ENCODE data around the gene PABPN1. TPM values are rescaled to one million over a fixed set of nuclear protein-coding genes. Genes with fewer than 3 reads are reported as not detected.

The PABPN1 gene
- total and polyA plus RNA-seq, 2 of the 13 experiments (the other 11 are each of a cell fraction or from before 2014, with no cell fraction given) = 233 to 524 TPM

DNA sequence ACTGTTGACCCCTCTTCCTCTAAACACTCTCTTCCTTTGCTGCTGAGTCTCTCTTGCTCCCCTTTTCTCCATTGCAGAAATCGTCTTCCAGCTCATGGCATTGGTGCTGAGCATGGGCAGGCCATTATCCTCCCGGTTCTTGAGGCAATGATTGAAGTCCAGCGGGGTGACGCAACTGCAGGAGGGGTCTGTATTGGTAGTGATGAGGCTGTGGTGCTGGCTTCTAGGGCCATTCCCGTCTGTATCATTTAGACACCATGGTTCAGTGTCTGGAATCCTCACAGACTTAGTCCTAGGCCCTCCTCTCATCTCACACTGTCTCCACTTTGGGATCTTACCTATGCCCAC is 32.1 kb downstream of the PABPN1 start:
- H3K27me3 ChIP-seq (ENCODE audit: control insufficient read depth in 1 of 2, insufficient read depth in 2 of 2, low read length in 2 of 2) = peaks cover 30 to 90% of the 10 kb centered on the region in 2 experiments
- H3K9ac ChIP-seq (ENCODE audit: insufficient read depth, low read depth, low read length) = no peak overlapping the region
- no peak overlapping the region for H2AFZ ChIP-seq (ENCODE audit: low read length)
- 46% methylated on average over 5 of the region's 5 CpGs for WGBS (ENCODE audit: low lambda C conversion rate)
- peaks cover 4% of the 10 kb centered on the region for H3K4me1 ChIP-seq (ENCODE audit: insufficient read depth, low read length)
- POLR2A ChIA-PET = interaction anchor here (1.0 to 3.4 kb wide), 2 partner anchors 32 to 67 kb away, joined by 3 to 15 read pairs; partner anchors contain the start of genes HOMEZ and PABPN1
- H3K9me3 ChIP-seq (ENCODE audit: low read length) = no peaks in the 10 kb centered on the region
- in situ Hi-C loops (cut with HindIII; ENCODE audit: extremely low pct_ligation_motif_present, low pct_unique_long_range_greater_than_20kb) (no loop called here), intact Hi-C loops (cut with micrococcal nuclease; ENCODE audit: unreplicated experiment) (no loop called here)
- no peak for DNase-seq (ENCODE audit: low spot score)
- no TSS peak for BruUV-seq (replicated peaks)
- H3K4me3 ChIP-seq (replicated peaks in 1 of 3; ENCODE audit: insufficient read depth in 1 of 3, low read depth in 2 of 3, low read length in 3 of 3) = no peak overlapping the region
- no peak for ATAC-seq
- H3K4me2 ChIP-seq (ENCODE audit: low read depth, low read length) = no peak overlapping the region
- no peaks in the 10 kb centered on the region for H3K79me2 ChIP-seq (ENCODE audit: insufficient read depth, low read length)
- no peaks in the 10 kb centered on the region for H4K20me1 ChIP-seq (ENCODE audit: insufficient read depth, low read length)
- CTCF ChIA-PET (ENCODE audit: low intra/inter-chr PET ratio, low total read pairs) = no interaction called here
- no peak overlapping the region for H3K27ac ChIP-seq (ENCODE audit: extremely low read length, insufficient read depth, low read length)
- no peak for FAIRE-seq
- TF ChIP-seq ZNF841 (CRISPR knock-in tag; IDR thresholded peaks at IDR 0.05; ENCODE audit: borderline replicate concordance) (no peak), SRF (IDR thresholded peaks at IDR 0.05; ENCODE audit: low read depth, low read length) (no peak), ZFP36 (IDR thresholded peaks at IDR 0.05; ENCODE audit: borderline replicate concordance, low read depth, low read length, partially characterized antibody) (no peak), ZMYM4 (CRISPR knock-in tag; IDR thresholded peaks at IDR 0.05) (no peak), PRPF4 (IDR thresholded peaks at IDR 0.05; ENCODE audit: low read depth, low read length, poor library complexity, severe bottlenecking) (no peak), CEBPB (IDR thresholded peaks at IDR 0.05; ENCODE audit: borderline replicate concordance, low read depth, low read length) (peak; percentile 76; the same call in 1 of the 2 replicates), HOXA9 (CRISPR knock-in tag; IDR thresholded peaks at IDR 0.05; ENCODE audit: borderline replicate concordance) (0 out of 2 replicates have a peak, but pooled peaks have one; percentile 21), CEBPG (CRISPR knock-in tag; IDR thresholded peaks at IDR 0.05) (peak; percentile 49), ZFX (CRISPR knock-in tag; IDR thresholded peaks at IDR 0.05; ENCODE audit: low read depth) (0 out of 2 replicates have a peak, but pooled peaks have one; percentile 19), ZNF761 (CRISPR knock-in tag; conservative IDR thresholded peaks at IDR 0.05) (peak; percentile 39; the same call in 1 of the 2 replicates), ZNF10 (CRISPR knock-in tag; IDR thresholded peaks at IDR 0.05; ENCODE audit: borderline replicate concordance, low read depth) (0 out of 2 replicates have a peak, but pooled peaks have one; percentile 25), ZNF451 (CRISPR knock-in tag; IDR thresholded peaks at IDR 0.05) (no peak), GABPA (IDR thresholded peaks at IDR 0.05; ENCODE audit: low read depth, low read length) (no peak), GABPA (CRISPR knock-in tag; IDR thresholded peaks at IDR 0.05; ENCODE audit: low read depth) (no peak)
- TF ChIP-seq, protein P1, sequence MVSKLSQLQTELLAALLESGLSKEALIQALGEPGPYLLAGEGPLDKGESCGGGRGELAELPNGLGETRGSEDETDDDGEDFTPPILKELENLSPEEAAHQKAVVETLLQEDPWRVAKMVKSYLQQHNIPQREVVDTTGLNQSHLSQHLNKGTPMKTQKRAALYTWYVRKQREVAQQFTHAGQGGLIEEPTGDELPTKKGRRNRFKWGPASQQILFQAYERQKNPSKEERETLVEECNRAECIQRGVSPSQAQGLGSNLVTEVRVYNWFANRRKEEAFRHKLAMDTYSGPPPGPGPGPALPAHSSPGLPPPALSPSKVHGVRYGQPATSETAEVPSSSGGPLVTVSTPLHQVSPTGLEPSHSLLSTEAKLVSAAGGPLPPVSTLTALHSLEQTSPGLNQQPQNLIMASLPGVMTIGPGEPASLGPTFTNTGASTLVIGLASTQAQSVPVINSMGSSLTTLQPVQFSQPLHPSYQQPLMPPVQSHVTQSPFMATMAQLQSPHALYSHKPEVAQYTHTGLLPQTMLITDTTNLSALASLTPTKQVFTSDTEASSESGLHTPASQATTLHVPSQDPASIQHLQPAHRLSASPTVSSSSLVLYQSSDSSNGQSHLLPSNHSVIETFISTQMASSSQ (IDR thresholded peaks at IDR 0.05; ENCODE audit: low read depth) = no peak
- TF ChIP-seq, protein P1 (CRISPR knock-in tag; IDR thresholded peaks at IDR 0.05; ENCODE audit: borderline replicate concordance) = 0 out of 2 replicates have a peak, but pooled peaks have one; percentile 21
- TF ChIP-seq, protein P2, sequence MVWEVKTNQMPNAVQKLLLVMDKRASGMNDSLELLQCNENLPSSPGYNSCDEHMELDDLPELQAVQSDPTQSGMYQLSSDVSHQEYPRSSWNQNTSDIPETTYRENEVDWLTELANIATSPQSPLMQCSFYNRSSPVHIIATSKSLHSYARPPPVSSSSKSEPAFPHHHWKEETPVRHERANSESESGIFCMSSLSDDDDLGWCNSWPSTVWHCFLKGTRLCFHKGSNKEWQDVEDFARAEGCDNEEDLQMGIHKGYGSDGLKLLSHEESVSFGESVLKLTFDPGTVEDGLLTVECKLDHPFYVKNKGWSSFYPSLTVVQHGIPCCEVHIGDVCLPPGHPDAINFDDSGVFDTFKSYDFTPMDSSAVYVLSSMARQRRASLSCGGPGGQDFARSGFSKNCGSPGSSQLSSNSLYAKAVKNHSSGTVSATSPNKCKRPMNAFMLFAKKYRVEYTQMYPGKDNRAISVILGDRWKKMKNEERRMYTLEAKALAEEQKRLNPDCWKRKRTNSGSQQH (CRISPR knock-in tag; IDR thresholded peaks at IDR 0.05; ENCODE audit: low read depth) = 0 out of 2 replicates have a peak, but pooled peaks have one; percentile 10
- TF ChIP-seq, protein P3, sequence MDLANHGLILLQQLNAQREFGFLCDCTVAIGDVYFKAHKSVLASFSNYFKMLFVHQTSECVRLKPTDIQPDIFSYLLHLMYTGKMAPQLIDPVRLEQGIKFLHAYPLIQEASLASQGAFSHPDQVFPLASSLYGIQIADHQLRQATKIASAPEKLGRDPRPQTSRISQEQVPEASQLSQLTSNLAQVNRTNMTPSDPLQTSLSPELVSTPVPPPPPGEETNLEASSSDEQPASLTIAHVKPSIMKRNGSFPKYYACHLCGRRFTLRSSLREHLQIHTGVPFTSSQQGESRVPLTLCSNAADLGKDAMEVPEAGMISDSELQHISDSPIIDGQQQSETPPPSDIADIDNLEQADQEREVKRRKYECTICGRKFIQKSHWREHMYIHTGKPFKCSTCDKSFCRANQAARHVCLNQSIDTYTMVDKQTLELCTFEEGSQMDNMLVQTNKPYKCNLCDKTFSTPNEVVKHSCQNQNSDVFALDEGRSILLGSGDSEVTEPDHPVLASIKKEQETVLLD (CRISPR knock-in tag; IDR thresholded peaks at IDR 0.05; ENCODE audit: low read depth) = peak; percentile 29; the same call in 1 of the 2 replicates
- H3K36me3 ChIP-seq (replicated peaks in 1 of 2; ENCODE audit: control insufficient read depth in 1 of 2, insufficient read depth in 2 of 2, low read length in 2 of 2) = no peaks in the 10 kb centered on the region
